Measurements from ENCODE around the gene SORBS2.

SORBS2 gene

DNA sequence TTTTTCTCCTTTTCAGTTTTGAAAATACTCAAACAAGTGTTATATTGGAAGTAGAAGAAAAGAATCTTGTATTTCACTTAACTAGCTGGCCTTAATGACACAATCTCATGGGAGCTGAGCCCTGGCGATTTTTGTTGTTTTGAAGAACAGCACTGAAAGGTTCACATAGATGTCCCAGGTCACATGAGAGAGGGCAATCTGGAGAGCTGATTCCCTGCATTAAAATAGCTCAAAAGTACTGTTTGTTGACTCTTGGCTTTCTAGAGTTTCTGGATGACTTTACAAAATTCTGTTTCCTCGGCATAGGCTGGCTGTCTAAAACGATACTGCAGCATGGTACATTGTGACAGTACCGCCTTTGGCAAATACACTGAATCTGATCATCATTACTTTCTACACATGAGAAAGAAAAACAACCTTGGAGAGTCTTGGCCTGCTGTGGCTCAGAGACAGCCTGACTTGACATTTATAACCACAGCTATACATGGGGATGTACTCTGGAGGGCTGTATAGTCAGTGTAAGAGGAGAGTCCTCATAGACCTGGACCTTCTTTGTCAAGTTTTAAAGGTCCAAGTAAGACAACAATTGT is 156.9 kb downstream of the SORBS2 start:
- Histone ChIP-seq H3K9me3 (ENCODE audit: control insufficient read depth, low read length) (no peaks in the 10 kb centered on the region), H3K36me3 (ENCODE audit: control insufficient read depth, insufficient read depth, low read length) (no peaks in the 10 kb centered on the region), H3K27ac (peak overlapping the region; percentile 51), H3K4me1 (no peaks in the 10 kb centered on the region), H3K9ac (no peak overlapping the region), H3K79me2 (no peaks in the 10 kb centered on the region), H3K27me3 (ENCODE audit: control insufficient read depth, insufficient read depth, low read length) (no peaks in the 10 kb centered on the region), H3K4me3 (ENCODE audit: low read depth, low read length) (peak overlapping the region; percentile 8), H2AFZ (peak overlapping the region; percentile 2), H3K4me2 (ENCODE audit: low read length) (peak overlapping the region; percentile 12)
- TF ChIP-seq, protein P1, sequence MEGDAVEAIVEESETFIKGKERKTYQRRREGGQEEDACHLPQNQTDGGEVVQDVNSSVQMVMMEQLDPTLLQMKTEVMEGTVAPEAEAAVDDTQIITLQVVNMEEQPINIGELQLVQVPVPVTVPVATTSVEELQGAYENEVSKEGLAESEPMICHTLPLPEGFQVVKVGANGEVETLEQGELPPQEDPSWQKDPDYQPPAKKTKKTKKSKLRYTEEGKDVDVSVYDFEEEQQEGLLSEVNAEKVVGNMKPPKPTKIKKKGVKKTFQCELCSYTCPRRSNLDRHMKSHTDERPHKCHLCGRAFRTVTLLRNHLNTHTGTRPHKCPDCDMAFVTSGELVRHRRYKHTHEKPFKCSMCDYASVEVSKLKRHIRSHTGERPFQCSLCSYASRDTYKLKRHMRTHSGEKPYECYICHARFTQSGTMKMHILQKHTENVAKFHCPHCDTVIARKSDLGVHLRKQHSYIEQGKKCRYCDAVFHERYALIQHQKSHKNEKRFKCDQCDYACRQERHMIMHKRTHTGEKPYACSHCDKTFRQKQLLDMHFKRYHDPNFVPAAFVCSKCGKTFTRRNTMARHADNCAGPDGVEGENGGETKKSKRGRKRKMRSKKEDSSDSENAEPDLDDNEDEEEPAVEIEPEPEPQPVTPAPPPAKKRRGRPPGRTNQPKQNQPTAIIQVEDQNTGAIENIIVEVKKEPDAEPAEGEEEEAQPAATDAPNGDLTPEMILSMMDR (IDR thresholded peaks at IDR 0.05), result no peak

DNA sequence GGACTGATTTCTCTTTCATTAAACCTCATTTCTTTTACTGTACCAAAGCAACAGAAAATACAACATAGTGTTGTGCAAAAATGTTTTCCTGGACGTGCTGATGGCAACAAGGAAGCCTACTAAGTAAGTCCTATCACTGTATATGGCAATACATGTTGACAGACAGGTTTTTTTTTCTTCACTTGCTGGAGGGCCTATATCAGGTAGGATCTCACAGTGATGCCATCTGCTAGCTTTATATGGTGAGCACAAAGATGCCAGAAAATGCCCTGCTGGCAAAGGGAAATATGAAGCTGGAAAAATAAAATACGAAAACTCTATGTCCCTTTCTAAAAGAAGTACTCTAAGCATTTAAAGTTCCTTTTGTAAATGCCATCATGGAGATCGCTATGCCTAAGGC is 157.7 kb downstream of the SORBS2 start:
- no peaks in the 10 kb centered on the region for H3K4me1 ChIP-seq
- peak overlapping the region; percentile 51 for H3K27ac ChIP-seq
- H3K9ac ChIP-seq, result no peak overlapping the region
- H3K9me3 ChIP-seq (ENCODE audit: control insufficient read depth, low read length), result no peaks in the 10 kb centered on the region
- no peak overlapping the region for H2AFZ ChIP-seq
- H3K27me3 ChIP-seq (ENCODE audit: control insufficient read depth, insufficient read depth, low read length), result no peaks in the 10 kb centered on the region
- H3K36me3 ChIP-seq (ENCODE audit: control insufficient read depth, insufficient read depth, low read length), result no peaks in the 10 kb centered on the region
- H3K4me2 ChIP-seq (ENCODE audit: low read length), result peak overlapping the region; percentile 12
- no peaks in the 10 kb centered on the region for H3K79me2 ChIP-seq
- TF ChIP-seq, protein P1 (IDR thresholded peaks at IDR 0.05), result no peak
- peak overlapping the region; percentile 8 for H3K4me3 ChIP-seq (ENCODE audit: low read depth, low read length)

DNA sequence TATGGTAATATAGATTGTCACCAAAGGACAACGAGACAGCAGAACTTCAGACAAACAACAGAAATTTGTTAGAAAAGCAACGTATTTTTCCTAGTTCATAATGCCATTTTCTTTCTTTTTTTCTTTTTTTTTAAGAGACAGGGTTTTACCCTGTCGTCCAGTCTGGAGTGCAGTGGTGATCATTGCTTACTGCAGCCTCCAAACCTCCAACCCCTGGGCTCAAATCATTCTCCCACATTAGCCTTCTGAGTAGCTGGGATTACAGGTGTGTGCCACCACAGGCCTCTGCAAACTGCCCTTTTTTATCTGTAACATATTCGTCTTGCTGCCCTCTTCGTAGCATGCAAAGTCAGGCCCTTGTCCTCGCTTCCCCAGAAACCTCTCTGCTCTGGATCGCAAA is 160.1 kb downstream of the SORBS2 start:
- H3K9ac ChIP-seq, result no peak overlapping the region

GRCh38 chr4:185651137-185651677 is 160.8 kb downstream of the SORBS2 start:
- no peaks in the 10 kb centered on the region for H3K27me3 ChIP-seq (ENCODE audit: control insufficient read depth, insufficient read depth, low read length)
- no peak overlapping the region for H3K4me2 ChIP-seq (ENCODE audit: low read length)
- no peaks in the 10 kb centered on the region for H3K79me2 ChIP-seq
- no peak overlapping the region for H3K27ac ChIP-seq
- no peaks in the 10 kb centered on the region for H3K4me1 ChIP-seq
- TF ChIP-seq, protein P1 (IDR thresholded peaks at IDR 0.05), result no peak
- no peak overlapping the region for H2AFZ ChIP-seq
- no peaks in the 10 kb centered on the region for H3K9me3 ChIP-seq (ENCODE audit: control insufficient read depth, low read length)
- H3K36me3 ChIP-seq (ENCODE audit: control insufficient read depth, insufficient read depth, low read length), result no peaks in the 10 kb centered on the region
- no peak overlapping the region for H3K9ac ChIP-seq
- no peak overlapping the region for H3K4me3 ChIP-seq (ENCODE audit: low read depth, low read length)

More for the DNA sequence above, 160.1 kb downstream of the SORBS2 start:
- Histone ChIP-seq H3K27me3 (ENCODE audit: control insufficient read depth, insufficient read depth, low read length) (no peaks in the 10 kb centered on the region), H3K36me3 (ENCODE audit: control insufficient read depth, insufficient read depth, low read length) (no peaks in the 10 kb centered on the region), H3K4me2 (ENCODE audit: low read length) (no peak overlapping the region), H3K4me3 (ENCODE audit: low read depth, low read length) (no peak overlapping the region), H3K27ac (no peak overlapping the region), H3K4me1 (no peaks in the 10 kb centered on the region), H3K79me2 (no peaks in the 10 kb centered on the region), H2AFZ (no peak overlapping the region), H3K9me3 (ENCODE audit: control insufficient read depth, low read length) (no peaks in the 10 kb centered on the region)
- TF ChIP-seq, protein P1 (IDR thresholded peaks at IDR 0.05), result no peak

DNA sequence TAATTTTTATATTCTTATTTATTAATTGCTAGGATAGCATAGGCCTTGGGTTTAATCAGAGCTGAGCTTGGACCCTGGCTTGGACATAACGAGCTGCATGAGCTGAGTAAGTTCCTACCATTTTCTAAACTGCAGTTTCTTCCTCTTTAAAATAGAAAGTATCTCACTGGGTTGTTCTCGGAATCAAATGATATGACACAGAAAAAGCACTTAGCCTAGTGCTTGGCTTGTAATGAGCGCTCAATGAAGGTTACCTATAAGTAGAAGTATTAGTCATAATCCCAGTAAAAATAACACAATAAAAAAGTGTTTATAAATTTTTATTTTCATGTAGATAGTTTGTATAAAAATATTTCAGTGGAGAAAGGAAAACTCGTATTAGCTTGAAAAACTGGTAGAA is 163.4 kb downstream of the SORBS2 start:
- Histone ChIP-seq H3K36me3 (ENCODE audit: control insufficient read depth, insufficient read depth, low read length) (no peaks in the 10 kb centered on the region), H3K4me3 (ENCODE audit: low read depth, low read length) (no peak overlapping the region), H3K4me2 (ENCODE audit: low read length) (no peak overlapping the region), H3K27ac (no peak overlapping the region), H3K4me1 (no peaks in the 10 kb centered on the region), H2AFZ (no peak overlapping the region), H3K9me3 (ENCODE audit: control insufficient read depth, low read length) (no peaks in the 10 kb centered on the region), H3K79me2 (no peaks in the 10 kb centered on the region), H3K9ac (no peak overlapping the region), H3K27me3 (ENCODE audit: control insufficient read depth, insufficient read depth, low read length) (no peaks in the 10 kb centered on the region)
- TF ChIP-seq, protein P1 (IDR thresholded peaks at IDR 0.05), result no peak
